ENCODE measurements around the gene VIPR1. TPM values are rescaled to one million over a fixed set of nuclear protein-coding genes. Genes with fewer than 3 reads are reported as not detected.

Gene VIPR1
- polyA plus RNA-seq, 1 of the 3 experiments (the other 2 are of a cell fraction), result not detected

DNA sequence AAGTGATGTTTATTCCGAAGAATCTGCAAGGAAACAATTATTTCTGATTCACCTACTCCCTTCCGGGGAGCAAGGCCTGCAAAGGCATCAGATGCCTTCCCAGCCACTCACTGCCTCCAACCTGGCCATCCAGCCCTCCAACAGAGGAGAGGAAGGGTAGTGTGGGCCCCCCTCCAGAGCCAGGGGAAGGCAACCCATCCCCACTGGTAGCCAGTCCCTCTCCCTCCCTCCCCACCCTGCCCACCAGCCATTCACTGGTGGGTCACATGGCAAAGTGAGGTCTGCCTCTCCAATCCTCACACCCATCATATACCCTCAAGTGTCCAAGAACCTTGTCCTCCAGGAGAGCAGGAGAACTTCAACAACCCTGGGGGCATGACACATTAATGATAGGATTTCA is 2.4 kb upstream of the VIPR1 start:
- TF ChIP-seq, protein P1, sequence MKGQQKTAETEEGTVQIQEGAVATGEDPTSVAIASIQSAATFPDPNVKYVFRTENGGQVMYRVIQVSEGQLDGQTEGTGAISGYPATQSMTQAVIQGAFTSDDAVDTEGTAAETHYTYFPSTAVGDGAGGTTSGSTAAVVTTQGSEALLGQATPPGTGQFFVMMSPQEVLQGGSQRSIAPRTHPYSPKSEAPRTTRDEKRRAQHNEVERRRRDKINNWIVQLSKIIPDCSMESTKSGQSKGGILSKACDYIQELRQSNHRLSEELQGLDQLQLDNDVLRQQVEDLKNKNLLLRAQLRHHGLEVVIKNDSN (IDR thresholded peaks at IDR 0.05; ENCODE audit: borderline replicate concordance, low read depth), result no peak
- TF ChIP-seq CHD2 (IDR thresholded peaks at IDR 0.05; ENCODE audit: low read length, partially characterized antibody), result no peak
- TF ChIP-seq JUND (IDR thresholded peaks at IDR 0.05), result no peak
- TF ChIP-seq RAD21 (IDR thresholded peaks at IDR 0.05; ENCODE audit: low read length), result no peak
- TF ChIP-seq MXI1 (IDR thresholded peaks at IDR 0.05; ENCODE audit: low read depth, low read length), result no peak
- TF ChIP-seq RFX5 (IDR thresholded peaks at IDR 0.05; ENCODE audit: low read length), result no peak
- no peak for TF ChIP-seq YY1 (IDR thresholded peaks at IDR 0.05; ENCODE audit: low read depth)
- CTCF ChIA-PET, result interaction anchor here (0.6 to 3.1 kb wide), 3 partner anchors 44 to 1307 kb away, joined by 3 to 38 read pairs (median 3); no protein-coding TSS in a partner anchor
- peaks cover 0 to 13% of the 10 kb centered on the region in 2 experiments; a peak in 1 of 4 replicates for H3K4me1 ChIP-seq (ENCODE audit: control insufficient read depth in 1 of 2, insufficient read depth in 2 of 2, low read depth in 1 of 2, low read length in 1 of 2)
- POLR2A ChIA-PET, result no interaction called here
- H4K20me1 ChIP-seq (ENCODE audit: insufficient read depth), result no peaks in the 10 kb centered on the region
- no peaks in the 10 kb centered on the region for H3K9me2 ChIP-seq
- no peak for DNase-seq
- H3K4me2 ChIP-seq, result no peak overlapping the region
- no peak overlapping the region for H2AFZ ChIP-seq (ENCODE audit: low read depth)
- peaks cover 38% of the 10 kb centered on the region for H3K27me3 ChIP-seq (ENCODE audit: insufficient read depth)
- no peaks in the 10 kb centered on the region for H3K9me3 ChIP-seq
- no peak overlapping the region for H3K9ac ChIP-seq
- no peaks in the 10 kb centered on the region for H3K79me2 ChIP-seq (ENCODE audit: insufficient read depth)
- H3K27ac ChIP-seq (ENCODE audit: low read depth in 2 of 2, low read length in 1 of 2), result no peak overlapping the region
- H3K36me3 ChIP-seq (replicated peaks in 1 of 2; ENCODE audit: control insufficient read depth in 1 of 2, insufficient read depth in 2 of 2, low read length in 1 of 2), result no peaks in the 10 kb centered on the region
- H3K4me3 ChIP-seq (ENCODE audit: low read depth in 2 of 2, low read length in 1 of 2), result no peak overlapping the region
- WGBS (ENCODE audit: low lambda C conversion rate), result 41% methylated on average over 2 of the region's 2 CpGs
- no peaks in the 10 kb centered on the region for H3F3A ChIP-seq (replicated peaks; ENCODE audit: insufficient read depth)

DNA sequence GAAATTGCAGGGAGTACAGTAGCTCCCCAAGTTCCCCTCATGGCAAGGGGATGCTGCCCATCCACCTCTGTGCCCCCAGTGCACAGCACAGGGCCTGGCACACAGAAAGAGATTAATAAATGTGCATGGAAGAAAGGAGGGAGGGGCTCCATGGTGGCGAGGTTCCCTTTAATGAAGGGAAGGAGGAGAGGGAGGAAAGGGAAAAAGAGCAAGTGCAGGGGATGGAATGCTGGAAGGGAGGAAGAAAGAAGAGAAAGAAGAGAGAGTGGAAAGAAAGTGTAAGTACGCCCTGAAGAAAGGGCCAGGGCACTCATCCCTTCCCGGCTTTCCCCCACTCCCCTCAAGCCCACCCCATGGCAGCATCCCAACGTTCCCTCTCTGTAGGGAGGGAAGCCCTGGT is 1.5 kb upstream of the VIPR1 start:
- no peak for DNase-seq
- no peak overlapping the region for H3K9ac ChIP-seq
- TF ChIP-seq, protein P2, sequence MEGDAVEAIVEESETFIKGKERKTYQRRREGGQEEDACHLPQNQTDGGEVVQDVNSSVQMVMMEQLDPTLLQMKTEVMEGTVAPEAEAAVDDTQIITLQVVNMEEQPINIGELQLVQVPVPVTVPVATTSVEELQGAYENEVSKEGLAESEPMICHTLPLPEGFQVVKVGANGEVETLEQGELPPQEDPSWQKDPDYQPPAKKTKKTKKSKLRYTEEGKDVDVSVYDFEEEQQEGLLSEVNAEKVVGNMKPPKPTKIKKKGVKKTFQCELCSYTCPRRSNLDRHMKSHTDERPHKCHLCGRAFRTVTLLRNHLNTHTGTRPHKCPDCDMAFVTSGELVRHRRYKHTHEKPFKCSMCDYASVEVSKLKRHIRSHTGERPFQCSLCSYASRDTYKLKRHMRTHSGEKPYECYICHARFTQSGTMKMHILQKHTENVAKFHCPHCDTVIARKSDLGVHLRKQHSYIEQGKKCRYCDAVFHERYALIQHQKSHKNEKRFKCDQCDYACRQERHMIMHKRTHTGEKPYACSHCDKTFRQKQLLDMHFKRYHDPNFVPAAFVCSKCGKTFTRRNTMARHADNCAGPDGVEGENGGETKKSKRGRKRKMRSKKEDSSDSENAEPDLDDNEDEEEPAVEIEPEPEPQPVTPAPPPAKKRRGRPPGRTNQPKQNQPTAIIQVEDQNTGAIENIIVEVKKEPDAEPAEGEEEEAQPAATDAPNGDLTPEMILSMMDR (IDR thresholded peaks at IDR 0.05), result no peak
- TF ChIP-seq SIN3A (IDR thresholded peaks at IDR 0.05; ENCODE audit: borderline replicate concordance, low read depth, low read length) (no peak), EZH2phosphoT487 (IDR thresholded peaks at IDR 0.05; ENCODE audit: borderline replicate concordance, low read depth) (no peak), NRF1 (IDR thresholded peaks at IDR 0.05; ENCODE audit: low read depth, low read length) (no peak), SMC3 (IDR thresholded peaks at IDR 0.05; ENCODE audit: low read depth, low read length) (no peak), CHD2 (IDR thresholded peaks at IDR 0.05; ENCODE audit: low read length, partially characterized antibody) (no peak), ELF1 (IDR thresholded peaks at IDR 0.05) (no peak)
- TF ChIP-seq, protein P3, sequence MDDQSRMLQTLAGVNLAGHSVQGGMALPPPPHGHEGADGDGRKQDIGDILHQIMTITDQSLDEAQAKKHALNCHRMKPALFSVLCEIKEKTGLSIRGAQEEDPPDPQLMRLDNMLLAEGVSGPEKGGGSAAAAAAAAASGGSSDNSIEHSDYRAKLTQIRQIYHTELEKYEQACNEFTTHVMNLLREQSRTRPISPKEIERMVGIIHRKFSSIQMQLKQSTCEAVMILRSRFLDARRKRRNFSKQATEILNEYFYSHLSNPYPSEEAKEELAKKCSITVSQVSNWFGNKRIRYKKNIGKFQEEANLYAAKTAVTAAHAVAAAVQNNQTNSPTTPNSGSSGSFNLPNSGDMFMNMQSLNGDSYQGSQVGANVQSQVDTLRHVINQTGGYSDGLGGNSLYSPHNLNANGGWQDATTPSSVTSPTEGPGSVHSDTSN (IDR thresholded peaks at IDR 0.05), result no peak
- no peak overlapping the region for H3K4me2 ChIP-seq
- H3K36me3 ChIP-seq (replicated peaks in 1 of 2; ENCODE audit: control insufficient read depth in 1 of 2, insufficient read depth in 2 of 2, low read length in 1 of 2), result no peaks in the 10 kb centered on the region
- H4K20me1 ChIP-seq (ENCODE audit: insufficient read depth), result no peaks in the 10 kb centered on the region
- peaks cover 0 to 13% of the 10 kb centered on the region in 2 experiments; a peak in 1 of 4 replicates for H3K4me1 ChIP-seq (ENCODE audit: control insufficient read depth in 1 of 2, insufficient read depth in 2 of 2, low read depth in 1 of 2, low read length in 1 of 2)
- H2AFZ ChIP-seq (ENCODE audit: low read depth), result no peak overlapping the region
- 50% methylated on average over 4 of the region's 4 CpGs for WGBS (ENCODE audit: low lambda C conversion rate)
- H3K9me3 ChIP-seq, result no peaks in the 10 kb centered on the region
- ChIA-PET CTCF (interaction anchor here (0.6 to 3.1 kb wide), 20 partner anchors 10 to 1308 kb away, joined by 3 to 38 read pairs (median 5); no protein-coding TSS in a partner anchor), POLR2A (interaction anchor here (1.6 kb wide), 1 partner anchor 10 kb away, joined by 4 read pairs; no protein-coding TSS in a partner anchor)
- H3K9me2 ChIP-seq, result no peaks in the 10 kb centered on the region
- H3K79me2 ChIP-seq (ENCODE audit: insufficient read depth), result no peaks in the 10 kb centered on the region
- peaks cover 38% of the 10 kb centered on the region for H3K27me3 ChIP-seq (ENCODE audit: insufficient read depth)
- H3F3A ChIP-seq (replicated peaks; ENCODE audit: insufficient read depth), result no peaks in the 10 kb centered on the region
- no peak overlapping the region for H3K27ac ChIP-seq (ENCODE audit: low read depth in 2 of 2, low read length in 1 of 2)
- H3K4me3 ChIP-seq (ENCODE audit: low read depth in 2 of 2, low read length in 1 of 2), result no peak overlapping the region

Data from SK-N-SH (cell line).